Sigmoid colon (tissue), 7 donors: Measurements from ENCODE around the gene SCEL. TPM values are rescaled to one million over a fixed set of nuclear protein-coding genes. Genes with fewer than 3 reads are reported as not detected.

Source experiments
- DNase-seq: peaks from one replicate; pipeline ENCODE4 v3.0.0-alpha.2; 2019
- H3K27ac ChIP-seq, 4 donors: fragments of 200-600 bp; sonication (generic); one replicate each; pipeline ENCODE4 v1.5.1; 2016 to 2019; ENCODE audit warnings: mild to moderate bottlenecking in 1 of 4
- H3K27me3 ChIP-seq, 3 donors: fragments of 200-600 bp; sonication (generic); one replicate each; pipeline ENCODE4 v1.5.1; 2019; ENCODE audit warnings: mild to moderate bottlenecking in 1 of 3
- H3K36me3 ChIP-seq, 4 donors: fragments of 200-600 bp; sonication (generic); one replicate each; pipeline ENCODE4 v1.5.1; 2016 to 2019
- H3K4me1 ChIP-seq, 4 donors: fragments of 200-600 bp; sonication (generic); one replicate each; pipeline ENCODE4 v1.5.1; 2017 to 2019
- H3K4me3 ChIP-seq, 4 donors: fragments of 200-600 bp; sonication (generic); one replicate each; pipeline ENCODE4 v1.5.1; 2017 to 2019; ENCODE audit warnings: mild to moderate bottlenecking in 2 of 4, moderate library complexity in 1 of 4
- H3K9me3 ChIP-seq, 4 donors: fragments of 200-600 bp in 3 of 4; sonication (generic) in 3 of 4; one replicate each; pipeline versions ENCODE4 v1.5.1 to v1.6.1; 2013 to 2019
- EP300 ChIP-seq, 4 donors: sonication (generic); formaldehyde crosslinking; IDR thresholded peaks; one replicate each; pipeline ENCODE4 v1.6.1; 2017; ENCODE audit warnings: antibody characterized with exemption in 4 of 4
- POLR2A ChIP-seq, 2 donors: fragments of 450-650 bp; IDR thresholded peaks; one replicate each; pipeline ENCODE4 v1.6.1; 2016; ENCODE audit warnings: antibody characterized with exemption in 2 of 2, mild to moderate bottlenecking in 2 of 2, moderate library complexity in 2 of 2
- POLR2AphosphoS5 ChIP-seq, 4 donors: sonication (generic); formaldehyde crosslinking; IDR thresholded peaks; one replicate each; pipeline ENCODE4 v1.6.1; 2017; ENCODE audit warnings: antibody characterized with exemption in 4 of 4
- whole genome bisulfite sequencing, 2 donors: extraction: QIAGEN DNeasy Blood & Tissue Kit; methylation state at CpG; one replicate each; pipeline ENCODE4 v1.1.7; 2013; 5-methylcytosine and 5-hydroxymethylcytosine counted together
- intact Hi-C: fragments of 100-400 bp; cut with DNase I; formaldehyde crosslinking; loops from one replicate; pipeline ENCODE4 v1.15.1; 2023
- polyA plus RNA-seq, 3 donors: library from polyadenylated mRNA; stranded (reverse); fragments of 200-250 nt; gene quantifications; one replicate each; pipeline ENCODE4 v1.2.3, GENCODE V29; 2013
- total RNA-seq, 4 donors: library from RNA; depleted of rRNA; stranded (reverse); fragments of >200 nt; gene quantifications; one replicate each; pipeline ENCODE4 v1.1.0, GENCODE V29; 2016
- TF ChIP-seq, protein P1 (sequence below), 4 experiments: fragments of 450-650 bp in 3 of 4; fragments of 200-600 bp in 1 of 4; IDR thresholded peaks; one replicate each; pipeline ENCODE4 v1.5.1; 2016 to 2019; ENCODE audit warnings: antibody characterized with exemption in 4 of 4, mild to moderate bottlenecking in 3 of 4, moderate library complexity in 2 of 4
- donor health status: healthy with polysubstance abuse.
- donor health status: Bipolar disorder and iron deficiency.
- donor health status: healthy.

The SCEL gene
- total and polyA plus RNA-seq, 7 donors, result 0.54 to 2.4 (median 2.1) TPM; not detected in 4

DNA sequence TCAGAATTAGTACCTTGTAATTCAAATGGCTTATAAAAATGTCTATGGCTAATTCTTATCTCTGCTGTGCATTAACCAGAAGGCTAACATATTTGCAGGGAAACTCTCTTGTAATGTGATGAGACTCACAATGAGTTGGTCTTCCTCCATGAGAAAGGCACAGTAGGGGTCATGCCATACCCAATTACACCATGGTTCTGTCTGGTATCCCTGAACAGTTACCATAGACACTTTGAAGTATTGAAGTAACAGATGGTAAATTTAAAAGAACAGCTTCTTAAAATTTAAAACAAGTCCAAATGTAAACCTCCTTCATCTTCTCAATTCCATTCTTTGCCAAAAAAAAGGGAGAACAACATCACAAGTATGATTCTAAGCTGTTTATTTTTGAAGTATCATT, 139.3 kb downstream of the SCEL start:
- H3K9me3 ChIP-seq, result no peaks in the 10 kb centered on the region
- DNase-seq, result no peak
- no peaks in the 10 kb centered on the region for H3K36me3 ChIP-seq
- intact Hi-C loops, result no loop called here
- no peaks in the 10 kb centered on the region for H3K27me3 ChIP-seq
- TF ChIP-seq POLR2A (IDR thresholded peaks at IDR 0.05) (no peak), EP300 (IDR thresholded peaks at IDR 0.05) (no peak), POLR2AphosphoS5 (IDR thresholded peaks at IDR 0.05) (no peak)
- TF ChIP-seq, protein P1, sequence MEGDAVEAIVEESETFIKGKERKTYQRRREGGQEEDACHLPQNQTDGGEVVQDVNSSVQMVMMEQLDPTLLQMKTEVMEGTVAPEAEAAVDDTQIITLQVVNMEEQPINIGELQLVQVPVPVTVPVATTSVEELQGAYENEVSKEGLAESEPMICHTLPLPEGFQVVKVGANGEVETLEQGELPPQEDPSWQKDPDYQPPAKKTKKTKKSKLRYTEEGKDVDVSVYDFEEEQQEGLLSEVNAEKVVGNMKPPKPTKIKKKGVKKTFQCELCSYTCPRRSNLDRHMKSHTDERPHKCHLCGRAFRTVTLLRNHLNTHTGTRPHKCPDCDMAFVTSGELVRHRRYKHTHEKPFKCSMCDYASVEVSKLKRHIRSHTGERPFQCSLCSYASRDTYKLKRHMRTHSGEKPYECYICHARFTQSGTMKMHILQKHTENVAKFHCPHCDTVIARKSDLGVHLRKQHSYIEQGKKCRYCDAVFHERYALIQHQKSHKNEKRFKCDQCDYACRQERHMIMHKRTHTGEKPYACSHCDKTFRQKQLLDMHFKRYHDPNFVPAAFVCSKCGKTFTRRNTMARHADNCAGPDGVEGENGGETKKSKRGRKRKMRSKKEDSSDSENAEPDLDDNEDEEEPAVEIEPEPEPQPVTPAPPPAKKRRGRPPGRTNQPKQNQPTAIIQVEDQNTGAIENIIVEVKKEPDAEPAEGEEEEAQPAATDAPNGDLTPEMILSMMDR (IDR thresholded peaks at IDR 0.05), result no peak
- H3K4me3 ChIP-seq, result no peak overlapping the region
- H3K4me1 ChIP-seq, result no peaks in the 10 kb centered on the region
- H3K27ac ChIP-seq, result no peak overlapping the region

DNA sequence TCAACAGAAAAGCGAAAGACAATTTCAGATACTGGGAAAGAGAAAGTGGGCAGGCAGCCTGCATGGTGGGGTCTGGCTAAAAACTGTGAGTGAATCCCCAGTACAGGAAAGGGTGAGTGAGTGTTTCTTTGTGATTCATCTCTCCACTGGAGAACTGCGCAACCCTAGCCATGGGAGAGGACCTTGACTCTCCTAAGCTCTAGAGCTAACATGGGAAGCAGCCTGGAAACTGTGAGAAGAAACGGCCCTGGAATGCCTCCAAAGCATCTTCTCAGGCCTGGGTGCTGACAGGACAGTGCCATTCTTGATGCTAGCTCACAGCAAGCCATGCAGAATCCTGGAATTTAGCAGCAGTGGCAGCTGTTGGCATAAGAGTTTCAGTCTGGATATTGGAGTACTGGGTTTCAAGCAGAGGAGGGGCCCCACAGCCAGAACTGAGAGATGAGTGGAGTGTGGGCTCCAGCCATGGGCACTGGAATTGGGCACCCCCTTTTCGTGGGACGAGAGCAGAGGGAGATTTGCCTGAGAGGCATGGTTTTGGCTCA, 143.3 kb downstream of the SCEL start:
- H3K36me3 ChIP-seq, result no peaks in the 10 kb centered on the region
- DNase-seq, result no peak
- no peak overlapping the region for H3K4me3 ChIP-seq
- H3K9me3 ChIP-seq, result no peaks in the 10 kb centered on the region
- TF ChIP-seq POLR2AphosphoS5 (IDR thresholded peaks at IDR 0.05), result no peak
- TF ChIP-seq, protein P1 (IDR thresholded peaks at IDR 0.05), result no peak
- no peak for TF ChIP-seq EP300 (IDR thresholded peaks at IDR 0.05)
- TF ChIP-seq POLR2A (IDR thresholded peaks at IDR 0.05), result no peak
- WGBS, 2 donors, result 55 to 86% methylated on average over 5 of the region's 5 CpGs
- H3K27me3 ChIP-seq, result no peaks in the 10 kb centered on the region
- intact Hi-C loops, result no loop called here
- no peak overlapping the region for H3K27ac ChIP-seq
- H3K4me1 ChIP-seq, result no peaks in the 10 kb centered on the region

DNA sequence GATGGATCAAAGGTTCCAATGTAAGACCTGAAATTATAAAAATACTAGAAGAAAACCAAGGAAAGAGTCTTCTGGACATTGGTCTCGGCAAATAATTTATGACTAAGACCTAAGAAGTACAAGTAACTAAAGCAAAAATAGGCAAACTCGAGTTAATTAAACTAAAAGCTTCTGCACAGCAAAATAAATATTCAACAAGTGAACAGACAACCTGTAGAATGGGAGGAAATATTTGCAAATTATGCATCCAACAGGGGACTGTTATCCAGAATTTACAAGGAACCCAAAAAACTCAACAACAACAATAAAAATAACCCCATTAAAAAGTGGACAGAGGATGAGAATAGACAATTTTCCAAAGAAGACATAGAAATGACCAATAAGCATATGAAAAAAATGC, 152.3 kb downstream of the SCEL start:
- Histone ChIP-seq H3K4me1 (no peaks in the 10 kb centered on the region), H3K27me3 (no peaks in the 10 kb centered on the region), H3K9me3 (no peaks in the 10 kb centered on the region), H3K27ac (no peak overlapping the region), H3K4me3 (no peak overlapping the region), H3K36me3 (no peaks in the 10 kb centered on the region)
- 79 to 83% methylated on average over 2 of the region's 2 CpGs for WGBS, 2 donors
- intact Hi-C loops, result no loop called here
- DNase-seq, result no peak
- TF ChIP-seq POLR2AphosphoS5 (IDR thresholded peaks at IDR 0.05) (no peak), POLR2A (IDR thresholded peaks at IDR 0.05) (no peak), EP300 (IDR thresholded peaks at IDR 0.05) (no peak)
- TF ChIP-seq, protein P1 (IDR thresholded peaks at IDR 0.05), result no peak

DNA sequence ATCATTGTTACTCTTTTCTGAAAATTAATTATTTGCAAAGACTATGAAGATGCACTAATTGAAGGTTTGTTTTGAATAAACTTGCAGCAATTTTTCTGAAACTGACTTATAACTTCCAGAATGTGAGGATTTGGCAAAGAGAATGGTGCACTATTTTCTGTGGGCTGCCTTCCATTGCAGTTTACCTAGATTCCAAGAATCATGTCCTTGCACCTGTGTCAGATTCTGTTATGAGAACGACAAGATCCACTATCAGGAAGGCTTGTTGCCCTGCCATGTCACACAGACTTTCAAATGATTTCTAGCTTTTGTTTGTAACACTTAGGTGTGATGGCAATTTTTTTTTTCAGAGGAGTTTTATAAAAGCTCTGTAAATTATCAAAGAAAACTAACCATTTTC, 156.4 kb downstream of the SCEL start:
- no peak for TF ChIP-seq POLR2AphosphoS5 (IDR thresholded peaks at IDR 0.05)
- TF ChIP-seq EP300 (IDR thresholded peaks at IDR 0.05), result no peak
- no peaks in the 10 kb centered on the region for H3K27me3 ChIP-seq
- peaks cover 0 to 8% (median 2%) of the 10 kb centered on the region in 4 donors for H3K4me1 ChIP-seq
- no peaks in the 10 kb centered on the region for H3K36me3 ChIP-seq
- intact Hi-C loops, result loop anchor here (10.0 kb wide), 1 partner anchor 1047 kb away; no protein-coding TSS in a partner anchor
- H3K27ac ChIP-seq, result no peak overlapping the region
- no peaks in the 10 kb centered on the region for H3K9me3 ChIP-seq
- no peak overlapping the region for H3K4me3 ChIP-seq
- DNase-seq, result no peak
- 52 to 70% methylated on average over 1 of the region's 1 CpG for WGBS, 2 donors

DNA sequence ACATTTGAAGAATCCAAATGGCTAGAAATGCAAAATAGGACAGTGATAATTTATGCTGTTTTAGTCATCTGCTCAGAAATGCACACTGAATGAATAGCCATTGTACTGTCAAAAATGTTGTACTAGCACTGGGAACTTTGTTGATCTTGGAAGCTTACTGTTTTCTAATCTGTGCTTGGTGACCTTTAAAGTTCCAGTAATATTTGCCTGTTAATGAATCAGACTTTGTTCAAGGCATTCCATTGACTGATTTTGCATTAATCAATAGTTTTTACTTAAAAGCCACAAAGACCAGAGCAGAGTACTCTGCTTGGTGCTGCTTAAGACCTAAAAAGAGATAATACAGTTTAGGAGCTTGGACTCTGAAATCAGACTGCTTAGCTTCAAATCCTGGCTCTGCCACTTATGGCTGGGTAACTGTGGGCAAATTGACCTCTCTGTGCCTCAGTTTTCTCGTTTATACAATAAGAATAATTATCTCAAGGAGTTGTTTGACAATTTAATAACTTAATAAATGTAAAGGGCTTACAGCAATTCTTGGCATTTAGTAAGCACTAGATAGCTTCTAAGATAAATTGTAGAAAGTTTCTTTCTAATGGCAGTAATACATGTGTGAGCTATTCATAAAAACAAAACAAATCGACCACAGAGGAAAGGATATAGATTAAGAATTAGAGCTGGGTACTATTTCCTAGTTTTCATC, 157.4 kb downstream of the SCEL start:
- H3K9me3 ChIP-seq, result no peaks in the 10 kb centered on the region
- H3K4me1 ChIP-seq, result peaks cover 0 to 10% (median 5%) of the 10 kb centered on the region in 4 donors
- intact Hi-C loops, result loop anchor here (10.0 kb wide), 1 partner anchor 1048 kb away; no protein-coding TSS in a partner anchor
- WGBS, 2 donors, result 33 to 61% methylated on average over 2 of the region's 2 CpGs
- H3K36me3 ChIP-seq, result no peaks in the 10 kb centered on the region
- no peak for TF ChIP-seq POLR2AphosphoS5 (IDR thresholded peaks at IDR 0.05)
- DNase-seq, result no peak
- H3K4me3 ChIP-seq, result no peak overlapping the region
- H3K27ac ChIP-seq, result no peak overlapping the region
- H3K27me3 ChIP-seq, result no peaks in the 10 kb centered on the region
